IPS-18a (cell line): ENCODE measurements around the gene C9orf50.
"Not testable (repeated sequence)": the region's sequence is repeated elsewhere in the genome, so short reads cannot be mapped to it uniquely, and the experiment has no call there.

ENCODE experiments used
- H3K27ac ChIP-seq: one replicate; pipeline ENCODE4 v1.5.1; 2013; ENCODE audit warnings: low read length
- H3K27me3 ChIP-seq: one replicate; pipeline ENCODE4 v1.6.1; 2013; ENCODE audit warnings: mild to moderate bottlenecking, low read length; ENCODE audit not compliant: control insufficient read depth, insufficient read depth
- H3K36me3 ChIP-seq: one replicate; pipeline ENCODE4 v1.6.1; 2013; ENCODE audit warnings: low read depth, low read length; ENCODE audit not compliant: control insufficient read depth
- H3K4me1 ChIP-seq: one replicate; pipeline ENCODE4 v1.6.1; 2013; ENCODE audit warnings: low read depth, low read length; ENCODE audit not compliant: control insufficient read depth
- H3K4me3 ChIP-seq: one replicate; pipeline ENCODE4 v1.5.1; 2013; ENCODE audit warnings: low read length
- H3K9ac ChIP-seq: one replicate; pipeline ENCODE4 v1.6.1; 2013; ENCODE audit warnings: mild to moderate bottlenecking, low read length, moderate library complexity
- H3K9me3 ChIP-seq: one replicate; pipeline ENCODE4 v1.6.1; 2013; ENCODE audit warnings: low read depth, low read length; ENCODE audit not compliant: control insufficient read depth

The C9orf50 gene

DNA sequence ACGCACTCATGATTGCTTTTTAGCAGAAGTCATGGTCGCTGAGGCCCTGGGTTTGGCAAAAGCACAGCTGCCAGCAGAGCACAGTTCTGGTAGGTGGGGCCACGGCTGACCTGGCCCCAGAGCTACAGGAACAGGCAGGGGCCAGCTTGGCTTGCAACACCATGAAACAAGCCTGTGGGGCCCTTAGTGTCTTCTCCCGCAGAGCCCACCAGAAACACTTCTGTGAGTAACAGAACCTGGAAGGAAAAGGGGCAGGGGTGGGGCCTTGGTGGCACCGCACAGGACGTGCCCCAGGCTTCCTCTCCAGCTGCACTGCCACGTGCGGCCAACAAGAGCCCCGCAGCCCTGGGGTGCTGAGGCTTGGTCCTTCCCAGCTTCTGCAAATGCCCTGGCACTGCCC is 16.2 kb upstream of the C9orf50 start:
- Histone ChIP-seq H3K27me3 (no peaks in the 10 kb centered on the region), H3K4me3 (no peak overlapping the region), H3K36me3 (peaks cover 48% of the 10 kb centered on the region), H3K9me3 (no peaks in the 10 kb centered on the region), H3K9ac (no peak overlapping the region), H3K27ac (no peak overlapping the region), H3K4me1 (no peaks in the 10 kb centered on the region)

DNA sequence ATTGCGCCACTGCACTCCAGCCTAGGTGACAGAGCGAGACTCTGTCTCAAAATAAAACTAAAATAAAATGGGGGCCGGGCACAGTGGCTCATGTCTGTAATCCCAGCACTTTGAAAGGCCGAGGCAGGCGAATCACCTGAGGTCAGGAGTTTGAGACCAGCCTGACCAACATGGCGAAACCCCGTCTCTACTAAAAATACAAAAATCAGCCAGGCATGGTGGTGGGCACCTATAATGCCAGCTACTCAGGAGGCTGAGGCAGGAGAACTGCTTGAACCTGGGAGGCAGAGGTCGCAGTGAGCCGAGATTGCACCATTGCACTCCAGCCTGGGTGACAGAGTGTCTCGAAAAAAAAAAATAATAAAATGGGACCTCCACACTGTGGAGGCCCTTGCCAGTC is 15.4 kb upstream of the C9orf50 start:
- peaks cover 48% of the 10 kb centered on the region for H3K36me3 ChIP-seq
- not testable (repeated sequence) for H3K27ac ChIP-seq, H3K4me3 ChIP-seq, H3K9me3 ChIP-seq, H3K27me3 ChIP-seq, H3K9ac ChIP-seq, H3K4me1 ChIP-seq

DNA sequence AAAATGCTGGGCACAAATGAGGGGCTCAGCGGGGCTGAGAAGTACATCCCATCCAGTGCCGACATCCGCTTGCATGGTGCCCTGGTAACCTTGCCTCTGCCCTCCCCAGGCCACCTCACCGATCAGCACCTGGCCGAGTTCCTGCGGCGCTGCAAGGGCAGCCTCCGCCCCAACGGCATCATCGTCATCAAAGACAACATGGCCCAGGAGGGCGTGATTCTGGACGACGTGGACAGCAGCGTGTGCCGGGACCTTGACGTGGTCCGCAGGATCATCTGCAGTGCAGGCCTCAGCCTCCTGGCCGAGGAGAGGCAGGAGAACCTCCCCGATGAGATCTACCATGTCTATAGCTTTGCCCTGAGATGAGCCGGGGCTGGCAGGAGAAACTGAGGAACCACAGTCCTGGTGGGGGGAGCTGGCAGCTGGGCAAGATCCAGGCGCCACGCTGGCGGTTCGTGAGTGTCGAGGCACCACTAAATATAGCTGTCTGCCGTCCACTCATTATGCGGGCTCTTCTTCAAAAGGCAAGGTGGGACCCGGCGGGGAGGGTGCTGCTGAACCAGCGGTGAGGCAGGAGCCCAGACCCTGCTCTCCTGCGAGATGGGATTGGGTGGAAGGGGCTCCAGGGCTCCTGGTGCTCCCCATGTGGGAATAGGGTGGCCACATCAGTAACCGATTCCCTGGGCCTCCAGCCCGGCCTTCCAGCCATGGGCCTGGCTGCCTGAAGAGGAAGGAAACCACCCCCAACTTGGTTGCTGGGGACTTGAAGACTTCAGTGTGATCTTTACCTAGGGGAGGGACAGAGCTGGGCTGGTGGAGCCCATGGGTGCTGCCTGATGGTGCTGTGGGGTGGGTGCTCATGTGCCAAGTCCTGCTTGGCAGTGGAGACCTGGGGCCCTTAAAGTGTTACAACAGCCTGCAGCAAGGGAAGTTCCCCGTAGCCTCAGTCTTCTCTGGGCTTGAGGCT is 14.5 kb upstream of the C9orf50 start:
- H3K4me1 ChIP-seq, result no peaks in the 10 kb centered on the region
- peaks cover 48% of the 10 kb centered on the region for H3K36me3 ChIP-seq
- no peaks in the 10 kb centered on the region for H3K9me3 ChIP-seq
- H3K27ac ChIP-seq, result no peak overlapping the region
- H3K4me3 ChIP-seq, result no peak overlapping the region
- no peaks in the 10 kb centered on the region for H3K27me3 ChIP-seq
- H3K9ac ChIP-seq, result no peak overlapping the region

DNA sequence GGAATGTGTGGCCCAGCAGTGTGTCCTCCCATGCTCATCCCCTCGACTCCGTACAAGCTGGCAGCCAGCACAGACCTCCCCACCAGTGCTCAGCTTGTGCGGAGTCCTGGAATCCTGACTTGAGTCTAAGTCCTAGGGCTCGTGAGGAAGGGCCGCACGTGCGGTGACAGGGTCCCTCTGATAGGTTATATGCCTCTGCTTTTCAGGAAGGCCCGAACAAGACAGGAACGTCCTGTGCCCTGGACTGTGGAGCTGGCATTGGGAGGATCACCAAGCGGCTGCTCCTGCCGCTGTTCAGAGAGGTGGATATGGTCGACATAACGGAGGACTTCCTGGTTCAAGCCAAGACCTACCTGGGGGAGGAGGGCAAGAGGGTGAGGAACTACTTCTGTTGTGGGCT is 12.9 kb upstream of the C9orf50 start:
- Histone ChIP-seq H3K9me3 (no peaks in the 10 kb centered on the region), H3K4me3 (no peak overlapping the region), H3K27ac (no peak overlapping the region), H3K9ac (no peak overlapping the region), H3K27me3 (no peaks in the 10 kb centered on the region), H3K36me3 (peaks cover 46% of the 10 kb centered on the region), H3K4me1 (no peaks in the 10 kb centered on the region)

DNA sequence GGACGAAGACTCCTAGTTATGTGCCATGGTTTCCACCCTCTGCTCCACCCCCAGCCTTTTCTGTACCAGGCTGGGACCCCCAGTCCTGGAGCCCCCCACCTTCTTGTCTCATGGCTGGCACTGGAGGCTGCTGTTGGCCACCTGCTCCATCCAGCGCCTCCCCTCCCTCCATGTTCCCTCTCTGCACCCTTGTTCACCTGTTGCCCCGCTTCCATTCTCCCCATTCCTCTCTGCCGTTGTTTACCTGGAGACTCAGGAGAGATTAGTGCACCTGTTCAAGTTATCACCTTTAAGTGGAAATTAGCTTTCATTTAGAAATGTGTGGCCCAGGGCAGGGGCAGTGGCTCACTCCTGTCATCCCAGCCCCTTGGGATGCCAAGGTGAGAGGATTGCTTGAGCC is 12.3 kb upstream of the C9orf50 start:
- Histone ChIP-seq H3K9me3 (no peaks in the 10 kb centered on the region), H3K4me3 (no peak overlapping the region), H3K27ac (no peak overlapping the region), H3K9ac (no peak overlapping the region), H3K27me3 (no peaks in the 10 kb centered on the region), H3K4me1 (no peaks in the 10 kb centered on the region), H3K36me3 (peaks cover 44% of the 10 kb centered on the region)

DNA sequence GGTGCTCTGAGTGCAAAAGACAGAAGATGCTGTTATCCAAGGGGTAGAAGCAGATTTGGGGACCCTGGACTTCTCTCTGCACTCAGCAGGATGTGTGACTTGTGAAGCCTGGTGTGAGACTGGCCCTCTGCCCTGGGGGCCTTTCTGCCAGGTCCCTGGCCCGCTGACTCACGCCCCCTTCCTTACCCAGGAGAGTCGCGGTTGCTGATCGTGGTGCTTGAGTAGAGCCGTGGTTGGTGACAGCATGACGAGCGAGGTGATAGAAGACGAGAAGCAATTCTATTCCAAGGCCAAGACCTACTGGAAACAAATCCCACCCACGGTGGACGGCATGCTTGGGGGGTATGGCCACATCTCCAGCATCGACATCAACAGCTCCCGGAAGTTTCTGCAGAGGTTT is 11.6 kb upstream of the C9orf50 start:
- H3K27ac ChIP-seq, result no peak overlapping the region

DNA sequence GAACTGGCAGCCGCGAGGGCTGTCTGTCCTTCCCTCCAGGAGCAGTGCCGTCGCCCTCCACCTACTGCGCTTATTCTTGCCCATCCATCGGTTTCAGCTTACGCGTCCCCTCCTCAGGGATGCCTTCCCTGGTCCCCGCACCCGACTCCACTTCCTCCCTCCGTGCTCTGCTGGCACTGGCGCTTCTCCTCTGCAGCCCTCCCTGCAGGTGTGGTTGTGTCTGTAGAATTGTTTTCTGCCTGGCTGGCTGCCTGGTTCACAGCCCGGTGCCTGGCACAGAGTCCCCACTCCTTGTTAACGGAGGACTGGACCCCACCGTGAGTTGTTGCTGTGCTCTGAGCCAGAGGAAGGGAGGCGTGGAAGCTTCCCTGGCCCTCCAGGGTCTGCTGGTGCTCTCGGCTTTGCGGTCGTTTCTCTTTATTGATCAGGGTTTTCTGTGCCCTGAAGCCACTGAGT is 10.8 kb upstream of the C9orf50 start:
- Histone ChIP-seq H3K4me3 (no peak overlapping the region), H3K36me3 (peaks cover 34% of the 10 kb centered on the region), H3K9me3 (no peaks in the 10 kb centered on the region), H3K9ac (no peak overlapping the region), H3K27me3 (no peaks in the 10 kb centered on the region), H3K27ac (no peak overlapping the region), H3K4me1 (peaks cover 7% of the 10 kb centered on the region)

More for the DNA sequence above, 11.6 kb upstream of the C9orf50 start:
- no peak overlapping the region for H3K4me3 ChIP-seq
- no peak overlapping the region for H3K9ac ChIP-seq
- peaks cover 37% of the 10 kb centered on the region for H3K36me3 ChIP-seq
- no peaks in the 10 kb centered on the region for H3K4me1 ChIP-seq
- H3K9me3 ChIP-seq, result no peaks in the 10 kb centered on the region
- H3K27me3 ChIP-seq, result no peaks in the 10 kb centered on the region

GRCh38 chr9:129630967-129631673 is 10.2 kb upstream of the C9orf50 start:
- Histone ChIP-seq H3K27me3 (no peaks in the 10 kb centered on the region), H3K9ac (no peak overlapping the region), H3K4me3 (no peak overlapping the region), H3K27ac (no peak overlapping the region), H3K9me3 (no peaks in the 10 kb centered on the region), H3K36me3 (peaks cover 34% of the 10 kb centered on the region), H3K4me1 (peaks cover 8% of the 10 kb centered on the region)

DNA sequence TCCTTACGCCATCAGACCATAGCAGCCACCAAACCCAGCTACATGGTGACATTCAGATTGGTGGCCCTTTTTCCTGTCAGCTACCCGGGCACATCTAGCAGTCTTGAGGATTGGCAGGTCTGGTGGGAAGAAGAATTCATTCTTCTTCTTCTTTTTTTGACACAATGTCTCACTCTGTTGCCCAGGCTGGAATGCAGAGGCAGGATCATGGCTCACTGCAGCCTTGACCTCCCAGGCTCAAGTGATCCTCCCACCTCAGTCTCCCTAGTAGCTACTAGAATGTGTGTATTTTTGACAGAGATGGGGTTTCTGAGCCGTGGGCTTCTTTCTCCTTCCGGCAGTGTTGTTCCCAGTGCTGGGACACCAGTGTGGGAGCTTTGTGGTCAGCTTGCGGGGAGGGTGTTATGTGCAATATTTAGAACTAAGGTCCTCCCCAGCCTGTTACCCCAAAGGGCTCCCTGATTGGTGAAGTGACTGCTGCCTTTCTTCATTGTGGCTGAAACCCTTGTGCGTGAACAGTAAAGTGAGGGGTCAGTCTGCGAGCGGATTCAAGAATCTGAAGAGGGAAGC is 8.4 kb upstream of the C9orf50 start:
- H3K9me3 ChIP-seq, result no peaks in the 10 kb centered on the region
- H3K9ac ChIP-seq, result no peak overlapping the region
- no peak overlapping the region for H3K27ac ChIP-seq
- peaks cover 8% of the 10 kb centered on the region for H3K4me1 ChIP-seq
- no peaks in the 10 kb centered on the region for H3K27me3 ChIP-seq
- peaks cover 21% of the 10 kb centered on the region for H3K36me3 ChIP-seq
- H3K4me3 ChIP-seq, result no peak overlapping the region

GRCh38 chr9:129628709-129629108 is 7.8 kb upstream of the C9orf50 start:
- Histone ChIP-seq H3K9me3 (no peaks in the 10 kb centered on the region), H3K9ac (no peak overlapping the region), H3K27me3 (no peaks in the 10 kb centered on the region), H3K27ac (no peak overlapping the region), H3K4me3 (no peak overlapping the region), H3K36me3 (peaks cover 17% of the 10 kb centered on the region), H3K4me1 (peaks cover 8% of the 10 kb centered on the region)

DNA sequence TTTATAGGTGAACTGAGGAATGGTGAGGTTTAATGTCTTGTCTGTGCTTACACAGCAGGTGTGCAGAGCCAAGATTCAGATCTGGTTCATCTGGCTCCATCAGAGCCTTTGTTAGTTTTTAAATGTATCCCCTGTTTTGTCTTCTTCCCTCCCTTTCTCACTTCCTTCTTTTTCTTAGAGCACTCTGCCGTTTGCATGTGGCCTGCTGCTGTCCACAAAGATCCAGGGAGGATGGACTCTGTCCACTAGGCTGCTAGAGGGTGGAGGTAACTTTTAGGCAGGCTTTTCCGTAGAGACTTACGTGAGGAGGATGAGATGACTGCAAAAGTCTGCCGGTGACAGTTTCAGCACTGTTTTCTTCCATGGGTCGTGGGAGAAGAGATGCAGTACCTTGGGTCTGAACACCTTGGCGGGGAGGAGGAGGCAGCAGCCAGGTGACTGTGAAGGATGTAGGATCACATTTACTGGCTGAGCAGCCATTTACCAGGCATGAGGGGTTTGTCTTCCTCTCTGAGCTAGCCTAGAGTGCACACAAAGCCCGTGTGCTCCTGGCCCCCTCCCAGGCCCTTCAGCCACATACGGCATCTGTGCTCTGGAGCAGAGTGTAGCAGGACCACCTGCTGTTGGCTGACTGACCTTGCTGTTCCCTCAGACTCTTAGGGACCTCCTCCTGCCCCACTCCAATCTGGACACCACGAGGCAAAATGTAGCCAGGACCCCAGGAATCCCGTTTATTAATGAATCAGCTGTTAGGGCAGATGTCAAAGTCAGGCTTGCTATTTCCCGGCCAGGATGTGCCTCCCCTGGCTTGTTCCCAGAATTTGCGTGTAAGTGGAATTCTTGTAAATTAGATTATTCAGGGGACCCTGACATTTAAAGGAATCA is 6.9 kb upstream of the C9orf50 start:
- Histone ChIP-seq H3K36me3 (peaks cover 11% of the 10 kb centered on the region), H3K27me3 (no peaks in the 10 kb centered on the region), H3K9ac (no peak overlapping the region), H3K4me1 (peaks cover 8% of the 10 kb centered on the region), H3K27ac (no peak overlapping the region), H3K4me3 (peak overlapping the region; percentile 81), H3K9me3 (no peaks in the 10 kb centered on the region)
